Measurements from ENCODE around the gene PRMT1.

GRCh38 chr19:49652551-49653465 is 24.3 kb upstream of the PRMT1 start:
- TF ChIP-seq CTCF (IDR thresholded peaks at IDR 0.05) (no peak), POLR2A (IDR thresholded peaks at IDR 0.05) (no peak)
